ENCODE data around the gene ZBBX.
A peak's percentile ranks its signal among the peaks of the same experiment; 100 is the strongest.
"Not testable (repeated sequence)": the region's sequence is repeated elsewhere in the genome, so short reads cannot be mapped to it uniquely, and the experiment has no call there.

Gene ZBBX

DNA sequence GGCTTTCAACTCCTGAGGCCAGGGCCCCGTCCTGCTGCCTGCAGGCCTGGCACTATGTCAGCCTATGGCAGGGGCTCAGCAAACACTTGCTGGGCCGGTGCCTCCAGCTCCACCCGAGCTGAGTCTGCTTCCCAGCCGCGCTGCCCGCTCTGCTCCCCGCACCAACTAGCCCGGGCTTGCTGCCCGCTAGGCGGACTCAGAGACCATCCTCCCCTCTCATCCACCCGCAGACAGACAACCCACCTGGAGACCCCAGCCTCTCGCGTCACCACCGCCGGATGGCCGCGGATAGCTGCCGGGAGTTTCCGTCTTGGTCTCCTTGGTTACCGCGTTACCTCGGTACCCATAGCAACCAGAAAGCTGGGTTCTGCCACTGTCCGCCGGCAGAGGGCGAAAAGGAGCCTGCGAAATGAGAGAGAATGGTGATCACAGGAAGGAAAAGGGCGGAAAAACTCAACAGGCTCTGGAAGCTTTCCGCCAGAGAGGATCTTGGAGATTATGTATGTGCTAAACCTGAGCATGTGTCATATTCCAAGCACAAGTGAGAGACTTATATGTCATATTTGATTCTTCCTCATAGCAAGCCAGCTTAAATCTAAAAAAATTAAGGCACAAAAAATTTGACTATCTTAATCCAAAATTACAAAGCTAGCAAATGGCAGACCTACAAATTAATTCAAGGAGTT is at the start of gene ZBBX:
Gene ZBBX, minus strand, starts transcription at position 294 of the 686 bp plus-strand sequence. CDS start 7,396 bp downstream, outside the sequence.
- DNase-seq (ENCODE audit: low spot score) = peak; percentile 91

DNA sequence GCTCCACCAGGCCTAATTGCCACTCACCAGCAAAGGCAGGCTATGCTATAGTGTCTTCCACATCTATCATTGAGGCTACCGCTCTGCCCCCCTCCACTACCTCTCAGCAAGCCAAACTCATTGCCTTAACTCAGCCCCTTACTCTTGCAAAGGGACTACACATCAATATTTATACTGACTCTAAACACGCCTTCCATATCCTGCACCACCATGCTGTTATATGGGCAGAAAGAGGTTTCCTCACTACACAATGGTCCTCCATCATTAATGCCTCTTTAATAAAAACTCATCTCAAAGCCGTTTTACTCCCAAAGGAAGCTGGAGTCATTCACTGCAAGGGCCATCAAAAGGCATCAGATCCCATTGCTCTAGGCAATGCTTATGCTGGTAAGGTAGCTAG is 46.9 kb upstream of the ZBBX start:
- not testable (repeated sequence) for DNase-seq (ENCODE audit: low spot score)

DNA sequence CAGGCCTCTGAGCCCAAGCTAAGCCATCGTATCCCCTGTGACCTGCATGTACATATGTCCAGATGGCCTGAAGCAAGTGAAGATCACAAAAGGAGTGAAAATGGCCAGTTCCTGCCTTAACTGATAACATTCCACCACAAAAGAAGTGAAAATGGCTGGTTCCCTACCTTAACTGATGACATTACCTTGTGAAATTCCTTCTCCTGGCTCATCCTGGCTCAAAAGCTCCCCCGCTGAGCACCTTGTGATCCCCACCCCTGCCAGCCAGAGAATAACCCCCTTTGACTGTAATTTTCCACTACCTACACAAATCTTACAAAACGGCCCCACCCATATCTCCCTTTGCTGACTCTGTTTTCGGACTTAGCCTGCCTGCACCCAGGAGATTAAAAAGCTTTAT is 42.3 kb upstream of the ZBBX start:
- not testable (repeated sequence) for DNase-seq (ENCODE audit: low spot score)

DNA sequence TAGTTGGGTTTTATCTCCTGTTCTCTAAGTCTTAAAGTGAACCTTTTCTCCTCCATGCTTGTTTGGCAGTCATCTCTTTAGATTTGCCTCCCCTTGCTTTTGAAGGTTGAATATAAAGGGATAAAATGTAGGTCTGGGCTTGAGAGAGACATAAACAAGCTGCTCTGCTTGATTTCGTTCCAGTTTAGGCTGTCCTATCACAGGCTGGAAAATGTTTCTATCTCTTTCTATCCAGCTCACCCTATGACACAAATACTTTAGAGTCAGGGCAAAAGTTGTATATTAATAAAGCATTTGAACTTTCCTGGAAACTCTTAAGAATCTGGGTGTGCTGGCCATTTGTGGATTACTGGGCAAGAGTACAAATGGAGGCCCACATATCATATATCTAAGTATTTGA is 29.5 kb upstream of the ZBBX start:
- no peak for DNase-seq (ENCODE audit: low spot score)

DNA sequence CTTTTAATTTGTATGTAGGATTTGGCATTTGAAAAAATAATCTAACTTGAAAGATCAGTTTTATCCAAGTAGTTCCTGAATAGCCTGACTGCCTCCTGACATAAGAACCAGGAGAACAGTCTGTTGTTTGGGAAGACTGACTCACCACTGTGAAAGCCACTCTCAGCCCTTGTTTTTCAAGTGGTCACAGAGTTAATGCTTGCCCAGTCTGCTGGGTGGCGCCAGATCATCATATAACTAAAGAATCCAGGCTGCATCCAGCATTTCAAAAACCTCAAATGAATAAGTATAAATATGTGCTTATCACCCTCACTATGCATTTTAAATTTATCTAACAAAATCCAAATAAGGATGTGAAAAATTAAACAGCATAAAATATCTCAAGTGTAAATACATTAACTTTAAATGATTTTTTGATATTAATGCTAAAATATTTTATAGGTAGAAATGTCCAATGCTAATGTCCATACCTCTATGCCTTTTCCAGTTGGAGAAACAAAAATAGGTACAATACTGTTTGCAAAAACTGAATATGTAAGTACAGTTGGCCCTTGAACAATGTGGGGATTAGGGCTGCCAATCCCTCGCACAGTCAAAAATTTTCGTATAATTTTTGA is 26.9 kb upstream of the ZBBX start:
- peak; percentile 89 for DNase-seq (ENCODE audit: low spot score)

GRCh38 chr3:167397826-167398225 is 17.7 kb upstream of the ZBBX start:
- no peak for DNase-seq (ENCODE audit: low spot score)

DNA sequence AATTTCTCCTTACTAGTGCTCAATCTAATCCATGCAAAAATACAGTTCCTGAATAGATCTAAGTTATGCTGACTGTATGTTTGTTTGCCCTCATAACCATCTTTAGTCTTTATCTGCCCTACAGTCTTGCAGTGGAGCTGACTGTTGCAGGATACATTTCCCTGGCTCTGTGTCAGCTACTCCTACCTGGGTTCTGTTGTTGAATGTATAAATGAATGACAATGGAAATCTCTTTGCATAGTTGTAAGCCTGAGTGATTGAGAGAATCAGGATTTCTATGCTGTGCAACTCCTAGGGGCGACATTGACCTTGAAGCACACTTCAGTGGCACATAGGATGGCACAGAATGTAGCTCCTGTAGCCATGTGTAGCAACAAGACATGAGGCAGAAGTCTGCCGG is 16.0 kb upstream of the ZBBX start:
- DNase-seq (ENCODE audit: low spot score) = no peak

DNA sequence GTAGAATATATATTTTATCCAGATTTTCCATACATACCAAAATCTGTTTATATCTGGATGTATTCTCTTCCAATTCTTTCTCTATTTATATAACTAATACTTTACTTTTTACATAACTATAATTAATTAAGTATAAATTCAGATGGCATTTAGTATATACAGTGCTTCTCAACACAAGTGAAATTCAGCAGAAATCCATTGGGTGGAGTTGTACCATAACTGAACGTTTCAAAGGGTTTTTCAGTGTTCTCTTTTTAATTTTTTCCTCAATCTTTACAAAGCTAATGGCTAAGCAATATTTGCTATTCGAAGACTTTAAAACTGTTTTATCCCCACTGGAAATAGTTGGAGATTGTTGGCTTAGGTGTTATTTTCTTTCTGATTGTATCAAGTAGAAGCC is 13.9 kb upstream of the ZBBX start:
- no peak for DNase-seq (ENCODE audit: low spot score)

- no peak for DNase-seq (ENCODE audit: low spot score)
Measured at GRCh38 chr3:167382155-167382554, 2.1 kb upstream of the ZBBX start.

- no peak for DNase-seq (ENCODE audit: low spot score)
Measured at GRCh38 chr3:167375478-167375877, 4.6 kb downstream of the ZBBX start.

DNA sequence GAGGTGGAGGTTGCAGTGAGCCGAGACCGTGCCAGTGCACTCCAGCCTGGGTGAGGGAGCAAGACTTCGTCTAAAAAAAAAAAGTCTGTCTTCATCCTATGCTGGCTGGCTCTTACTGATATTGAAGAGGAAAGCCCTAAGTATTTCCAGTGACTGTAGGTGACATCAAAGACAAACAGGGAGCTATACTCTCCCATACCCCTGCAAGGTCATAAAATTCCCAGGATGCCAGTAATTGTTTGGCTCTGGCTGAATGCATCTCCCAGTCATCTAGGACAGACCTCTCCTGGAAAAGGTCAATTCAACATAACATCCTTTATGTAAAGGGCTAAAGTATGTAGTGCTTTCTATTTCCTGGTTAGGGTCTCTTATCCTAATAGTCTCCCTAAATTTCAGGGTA is 8.0 kb downstream of the ZBBX start:
- DNase-seq (ENCODE audit: low spot score) = no peak

DNA sequence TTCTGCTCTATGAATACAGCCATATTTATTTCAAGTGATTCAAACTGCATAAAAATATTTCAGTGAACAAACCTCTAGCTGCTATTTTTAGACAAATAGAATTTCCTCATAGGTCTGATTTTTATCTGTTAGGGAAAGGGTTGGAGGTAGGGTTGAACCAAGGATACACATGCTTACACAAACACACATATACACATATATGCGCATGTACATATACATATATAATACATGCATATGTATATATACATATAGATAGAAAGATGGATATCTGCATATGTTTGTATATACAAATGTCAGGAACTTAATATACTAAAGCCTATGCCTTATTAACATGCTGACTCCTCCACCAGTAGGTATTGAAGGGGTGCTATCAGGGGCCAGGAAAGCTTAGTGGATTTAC is 18.1 kb downstream of the ZBBX start:
- no peak for DNase-seq (ENCODE audit: low spot score)

GRCh38 chr3:167361306-167361705 is 18.8 kb downstream of the ZBBX start:
- peak; percentile 4 for DNase-seq (ENCODE audit: low spot score)

DNA sequence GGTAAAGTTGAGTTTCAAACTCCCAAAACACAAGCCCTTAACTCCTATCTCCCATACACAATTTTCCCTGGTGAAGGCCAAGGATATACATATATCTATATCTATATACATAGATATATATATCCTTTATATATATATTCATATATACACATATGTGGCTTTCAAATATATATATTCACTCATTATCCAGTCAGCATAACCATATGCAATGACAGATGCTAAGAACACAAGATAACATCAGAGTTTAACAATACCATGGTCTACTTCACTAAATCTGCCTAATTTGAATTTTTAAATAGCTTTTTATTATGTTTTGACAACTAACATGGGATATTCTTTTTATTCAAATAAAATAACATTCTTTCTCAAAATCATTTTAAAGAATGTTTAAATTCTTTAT is 24.7 kb downstream of the ZBBX start:
- DNase-seq (ENCODE audit: low spot score) = no peak

DNA sequence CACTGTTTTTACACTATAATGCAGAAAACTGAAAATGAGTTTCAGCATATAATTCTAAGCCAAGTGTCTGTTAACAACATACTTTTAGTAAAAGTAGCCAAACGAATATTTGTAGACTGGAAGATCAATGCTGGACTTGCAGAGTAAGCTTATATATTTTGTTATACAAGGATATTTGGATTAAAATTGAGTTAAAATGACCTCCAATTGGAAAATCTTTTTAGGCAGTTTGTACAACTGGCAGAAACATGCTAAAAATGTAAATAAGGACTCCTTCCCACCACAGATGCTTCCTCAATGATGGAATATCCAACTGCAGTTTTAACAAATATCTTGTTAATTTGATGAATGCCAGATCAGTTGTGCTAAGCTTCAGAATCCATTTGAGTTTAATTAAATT is 25.3 kb downstream of the ZBBX start:
- no peak for DNase-seq (ENCODE audit: low spot score)

DNA sequence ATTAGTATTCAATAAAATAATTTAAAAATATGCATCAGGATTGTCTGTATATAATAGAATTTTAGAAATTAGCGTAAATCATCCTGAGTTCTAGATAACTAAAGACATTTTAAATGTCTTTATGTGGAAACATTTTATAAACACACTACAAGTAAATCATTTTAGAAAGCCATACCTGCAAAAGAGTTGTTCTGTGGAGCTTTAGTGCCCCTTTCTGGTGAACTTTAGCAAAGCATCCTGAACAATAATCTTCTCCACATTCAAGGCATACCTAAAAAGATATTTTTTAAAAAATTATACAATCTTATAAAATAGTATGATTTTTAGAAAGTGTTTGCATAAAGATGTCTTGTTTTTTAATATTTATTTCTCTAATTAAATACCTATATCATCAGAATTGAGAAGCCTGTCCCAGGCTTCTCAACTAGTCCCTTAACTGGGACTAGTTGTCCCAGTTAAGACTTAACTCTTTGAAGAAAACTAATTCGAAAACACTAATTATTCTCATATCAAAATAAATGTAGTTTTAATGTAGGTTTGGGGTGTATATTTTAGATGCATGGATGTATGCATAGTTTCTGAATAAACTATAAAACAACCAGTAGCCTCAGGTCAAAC is 29.7 kb downstream of the ZBBX start:
- DNase-seq (ENCODE audit: low spot score) = peak; percentile 26

- DNase-seq (ENCODE audit: low spot score) = no peak
Measured at GRCh38 chr3:167346171-167346570, 33.9 kb downstream of the ZBBX start.

- no peak for DNase-seq (ENCODE audit: low spot score)
Measured at GRCh38 chr3:167330993-167331785, 48.9 kb downstream of the ZBBX start.

DNA sequence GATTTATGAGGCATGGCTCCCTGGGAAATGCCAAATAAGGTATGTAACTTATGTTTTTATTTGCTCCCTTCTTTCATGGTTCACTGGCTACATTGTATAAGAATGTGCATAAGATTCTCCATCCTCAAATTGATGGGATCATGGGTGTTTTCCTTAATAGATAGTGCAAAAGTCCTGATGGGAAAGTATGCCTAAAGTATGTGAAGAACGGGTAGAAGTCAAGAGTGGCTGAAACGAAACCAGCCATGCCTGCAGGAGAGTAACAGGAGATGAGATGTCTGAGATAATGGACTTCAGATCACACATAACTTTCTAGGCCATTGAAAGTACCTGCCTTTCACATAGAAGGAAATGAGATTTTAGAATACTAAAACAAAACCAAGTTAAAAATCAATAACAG is 56.5 kb downstream of the ZBBX start:
- no peak for DNase-seq (ENCODE audit: low spot score)

- no peak for DNase-seq (ENCODE audit: low spot score)
Measured at GRCh38 chr3:167318996-167319615, 61.0 kb downstream of the ZBBX start.

DNA sequence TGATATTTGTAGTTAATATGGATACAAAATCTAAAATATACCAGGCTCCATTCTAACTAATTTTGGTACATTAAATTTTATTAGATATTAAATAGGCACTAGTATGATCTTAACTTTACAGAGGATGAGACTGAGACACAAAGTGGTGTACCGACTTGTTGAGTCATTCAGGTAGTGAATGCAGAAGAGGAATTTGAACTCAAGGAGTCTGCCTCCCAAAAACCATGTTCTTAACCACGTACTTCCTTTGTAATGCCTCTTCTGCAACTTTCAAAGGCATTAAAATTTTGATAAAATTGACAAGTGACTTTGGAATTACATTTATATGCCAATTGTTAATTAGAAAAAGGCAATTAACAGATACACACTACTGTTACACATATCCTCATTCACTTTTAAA is 61.8 kb downstream of the ZBBX start:
- no peak for DNase-seq (ENCODE audit: low spot score)

DNA sequence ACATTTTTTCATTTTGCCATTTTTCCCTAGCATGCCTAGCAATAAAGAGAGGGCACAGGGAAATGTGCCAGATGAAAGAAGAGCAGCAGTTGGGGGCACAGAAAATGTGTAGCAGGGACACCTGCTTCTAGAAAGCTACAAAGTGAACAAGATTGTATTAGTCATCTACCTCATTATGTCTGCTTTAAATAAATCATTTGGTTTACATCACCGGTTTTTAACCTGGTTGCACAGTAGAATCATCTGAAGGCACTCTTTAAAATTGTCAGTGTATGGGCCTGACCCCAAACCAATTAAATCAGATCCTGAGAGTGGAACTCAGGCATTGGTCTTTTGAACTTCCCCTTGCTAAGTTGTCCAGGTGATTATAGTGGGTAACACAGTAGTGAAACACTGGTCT is 73.8 kb downstream of the ZBBX start:
- no peak for DNase-seq (ENCODE audit: low spot score)

Data from Ammon's horn (tissue), 1 donor.